NOMO-1 treated with DMSO at 0.1 percent for 48 hours (cell line): ENCODE measurements around the gene CEP112.

Experiments
- DNase-seq: peaks from one replicate; lab custom pipeline; 2025; ENCODE audit not compliant: unreplicated experiment; lab: John Stamatoyannopoulos, UW

The CEP112 gene

DNA sequence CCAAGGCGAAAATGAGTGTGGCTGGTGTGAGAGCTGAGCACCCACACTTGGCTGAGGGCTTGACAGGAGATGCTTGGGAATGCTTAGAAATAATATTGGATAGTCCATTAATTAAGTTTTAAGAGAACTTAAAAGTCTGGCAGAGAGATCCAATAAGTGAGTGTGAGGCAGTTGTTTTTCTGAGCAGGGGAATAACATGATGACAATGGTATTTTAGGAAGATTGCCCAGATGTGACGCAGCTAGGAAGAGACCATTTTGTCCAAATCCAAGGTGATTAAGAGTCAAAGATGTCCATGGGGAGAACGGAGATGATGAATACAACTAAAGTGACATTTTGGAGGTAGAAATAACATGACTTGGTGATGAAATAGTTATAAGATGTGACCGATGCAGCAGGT, 527.7 kb downstream of the CEP112 start:
- DNase-seq: no peak

DNA sequence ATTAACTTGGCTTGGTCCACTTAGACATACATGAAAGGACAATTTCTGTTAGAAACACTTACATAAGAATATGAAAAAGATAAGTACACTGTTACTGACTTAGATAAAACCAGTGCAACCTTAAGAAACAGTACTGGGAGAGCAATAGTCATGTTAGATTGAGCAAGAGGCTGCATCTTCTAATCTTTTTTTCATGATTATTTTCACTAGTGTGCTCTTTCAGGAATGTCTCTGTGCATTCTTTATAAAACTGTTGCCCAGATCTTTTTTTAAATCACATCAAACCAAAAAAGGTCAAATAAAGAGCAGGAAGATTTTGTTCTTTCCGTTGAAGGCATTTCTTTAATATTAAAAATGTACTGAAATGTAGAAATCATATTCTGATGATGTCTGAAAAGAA, 529.7 kb downstream of the CEP112 start:
- no peak for DNase-seq

DNA sequence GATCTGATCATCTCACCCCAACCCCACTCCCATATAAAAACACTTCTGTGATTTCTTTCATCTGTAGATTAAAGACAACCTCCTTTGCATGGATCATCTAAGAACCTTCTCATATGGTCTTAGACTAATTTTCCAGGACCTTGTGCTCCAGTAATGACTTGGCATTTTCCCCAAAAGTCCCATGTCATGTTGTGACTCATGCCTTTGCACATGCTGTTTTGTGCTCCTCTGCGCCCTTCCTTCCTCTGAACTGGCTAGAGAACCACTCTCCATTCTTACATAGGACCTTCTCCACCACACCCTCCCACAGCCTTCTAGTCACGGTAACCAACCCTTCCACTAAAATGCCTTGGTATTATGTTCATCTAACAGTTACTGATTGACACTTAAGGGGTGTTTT, 531.0 kb downstream of the CEP112 start:
- no peak for DNase-seq

DNA sequence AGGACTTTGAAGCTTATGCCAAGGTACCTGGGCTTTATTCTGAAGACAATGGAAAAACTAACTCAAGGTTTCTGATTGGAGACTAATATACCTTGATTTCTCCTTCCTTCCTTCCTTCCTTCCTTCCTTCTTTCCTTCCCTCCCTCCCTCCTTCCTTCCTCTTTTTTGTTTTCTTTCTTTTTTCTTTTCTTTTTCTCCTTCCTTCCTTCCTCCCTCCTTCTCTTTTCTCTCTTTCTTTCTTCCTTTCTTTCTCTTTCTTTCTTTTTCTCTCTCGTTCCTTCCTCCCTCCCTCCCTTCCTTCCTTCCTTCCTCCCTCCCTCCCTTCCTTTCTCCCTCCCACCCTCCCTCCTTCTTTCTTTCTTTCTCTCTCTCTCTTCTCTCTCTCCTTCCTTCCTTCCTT, 531.9 kb downstream of the CEP112 start:
- no peak for DNase-seq

DNA sequence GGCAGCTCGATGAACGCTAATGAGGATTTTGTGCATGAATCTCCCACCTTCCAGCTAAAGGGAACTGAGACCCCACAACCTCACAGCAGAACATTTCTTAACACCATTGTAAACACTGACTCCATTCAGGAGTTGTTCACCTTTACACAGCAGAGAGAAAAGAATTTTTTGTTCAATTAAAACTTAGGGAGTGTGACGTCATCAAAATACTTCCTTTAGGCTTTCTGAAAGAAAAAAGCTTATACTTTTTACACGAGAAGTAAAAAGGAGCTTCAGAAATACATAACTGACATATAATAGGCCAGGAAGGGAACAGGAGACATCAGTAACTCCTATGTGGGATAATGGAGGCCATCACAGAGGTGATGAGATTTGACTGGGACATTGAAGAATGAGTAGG, 532.4 kb downstream of the CEP112 start:
- DNase-seq: no peak

DNA sequence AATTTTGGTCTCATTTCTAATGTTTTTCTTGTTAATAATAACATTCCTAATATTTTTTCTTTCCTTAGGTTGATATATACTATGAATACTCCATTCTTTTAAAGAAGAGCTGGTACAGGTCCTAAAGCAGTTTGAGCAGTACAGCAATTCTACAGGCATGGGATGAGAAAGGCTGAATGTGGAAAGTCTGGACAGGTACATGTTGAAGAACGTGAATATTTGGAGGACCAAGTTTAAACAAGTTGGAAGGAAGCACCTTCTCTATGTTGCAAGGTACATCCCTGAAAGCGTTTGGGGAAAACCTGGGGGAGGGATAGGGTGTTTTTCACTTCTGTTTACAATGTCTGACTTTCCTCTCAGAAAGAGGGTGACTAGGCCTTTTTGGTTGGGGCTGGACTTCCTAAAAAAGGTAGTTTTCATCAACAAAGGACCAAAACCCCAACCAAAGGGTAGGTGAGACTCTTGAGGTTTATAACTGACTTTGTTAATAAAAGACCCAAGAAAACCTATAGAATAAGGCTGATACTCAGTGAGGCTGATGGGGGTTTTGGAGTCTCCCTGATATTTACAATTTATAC, 534.6 kb downstream of the CEP112 start:
- DNase-seq: no peak

DNA sequence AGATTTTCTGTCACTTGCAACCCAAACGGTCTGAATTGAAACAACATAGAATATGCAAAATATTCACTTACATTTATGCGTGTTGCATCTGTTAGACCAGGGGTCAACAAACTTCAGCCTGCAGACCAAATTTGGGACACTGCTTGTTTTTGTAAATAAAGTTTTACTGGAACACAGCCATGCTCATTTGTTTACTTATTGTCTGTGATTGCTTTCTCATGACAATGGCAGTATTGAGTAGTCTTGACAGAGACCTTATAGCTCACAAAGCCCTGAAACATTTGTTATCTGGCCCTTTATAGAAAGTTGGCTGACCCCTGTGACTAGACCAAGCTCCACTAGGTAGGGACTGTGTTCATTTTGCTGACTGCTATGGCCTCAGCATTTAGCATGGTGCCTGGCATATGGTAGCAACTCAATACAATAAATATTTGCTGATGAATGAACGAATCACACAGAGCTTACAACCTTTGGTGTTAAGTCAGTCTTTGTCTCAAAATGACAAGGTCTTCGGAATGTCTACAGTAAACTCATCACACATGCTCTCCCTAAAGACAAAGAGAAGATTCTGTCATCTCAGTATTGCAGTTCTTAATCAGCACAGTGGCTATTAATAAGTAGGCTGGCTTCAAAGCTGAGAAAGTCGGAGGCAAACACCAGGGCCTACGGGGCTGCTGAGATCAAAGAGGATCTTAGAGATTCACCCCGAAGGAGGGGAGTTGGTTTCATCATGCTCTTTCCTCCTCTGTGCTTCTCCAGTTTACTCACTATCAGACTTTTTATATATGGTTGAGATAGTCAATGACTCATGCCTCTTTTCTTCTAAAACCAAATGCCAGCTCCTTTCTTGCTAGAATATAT, 535.3 kb downstream of the CEP112 start:
- DNase-seq: no peak

DNA sequence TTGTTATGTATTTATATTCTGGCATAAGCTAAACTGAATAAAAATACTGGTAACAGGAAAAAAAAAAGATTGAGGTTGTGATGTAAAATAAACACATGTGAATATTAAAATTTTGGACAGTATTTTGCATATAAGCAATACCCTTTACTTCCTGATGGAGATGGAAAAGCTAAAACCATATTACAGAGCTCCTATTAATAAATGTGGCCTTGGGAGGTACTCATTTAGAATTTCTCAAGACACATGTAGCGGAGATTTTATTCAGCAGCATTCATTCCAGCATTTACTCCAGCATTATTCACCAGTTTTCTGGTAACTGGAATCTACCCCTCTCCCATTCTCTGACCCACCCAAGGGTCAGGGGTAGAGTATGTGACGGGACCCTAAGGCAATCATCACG, 536.2 kb downstream of the CEP112 start:
- DNase-seq: no peak

DNA sequence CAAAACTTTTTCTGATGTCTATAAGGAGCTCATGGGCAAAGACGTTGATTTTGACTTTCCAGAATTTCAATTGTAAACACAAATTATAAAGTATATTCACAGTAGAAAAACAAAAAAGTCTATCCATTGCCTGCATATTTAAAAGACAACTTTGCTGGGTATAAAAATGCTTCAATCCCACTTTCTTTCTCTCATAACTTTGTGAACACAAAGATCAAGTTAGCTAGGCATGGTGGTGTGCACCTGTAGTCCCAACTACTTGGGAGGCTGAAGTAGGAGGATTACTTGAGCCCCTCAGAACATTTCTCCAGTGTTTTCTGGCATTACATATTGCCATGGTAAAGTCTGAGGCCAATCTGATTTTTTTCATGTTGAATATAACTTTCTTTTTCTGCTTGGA, 547.4 kb downstream of the CEP112 start:
- no peak for DNase-seq

DNA sequence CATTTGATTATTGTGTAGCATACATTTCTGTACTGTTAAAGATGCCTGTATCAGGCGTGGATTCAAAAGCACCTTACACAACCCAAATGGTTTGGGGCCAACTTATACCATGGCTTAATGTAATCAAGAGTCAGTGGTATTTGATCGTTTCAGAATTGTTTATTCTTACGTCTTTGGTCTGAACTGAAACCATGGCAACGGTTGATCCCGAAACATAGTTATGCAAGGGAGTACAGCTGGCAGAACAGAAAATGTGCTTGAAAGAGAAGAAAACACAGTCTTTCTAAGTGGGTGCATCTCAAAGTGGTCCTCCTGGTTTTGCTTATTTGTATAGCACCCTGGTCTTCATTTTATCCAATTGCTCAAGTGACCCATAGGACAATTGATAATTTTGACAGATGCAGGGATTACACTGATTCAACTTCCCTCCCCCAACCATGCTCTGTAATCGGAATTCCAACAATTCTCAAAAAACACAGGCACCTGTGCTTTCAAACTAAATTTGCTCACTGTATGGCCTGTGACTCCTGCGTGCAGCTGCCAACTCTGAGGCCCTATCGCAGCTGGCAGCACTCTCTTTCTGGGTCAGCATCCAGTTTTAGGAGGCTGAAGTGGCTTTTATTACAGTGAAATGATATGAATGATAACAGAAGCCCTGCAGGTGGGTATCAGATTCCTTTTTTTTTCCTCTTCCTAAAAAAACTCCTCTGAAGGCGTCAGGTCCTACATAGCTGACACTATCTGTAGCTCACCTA, 553.5 kb downstream of the CEP112 start:
- no peak for DNase-seq

DNA sequence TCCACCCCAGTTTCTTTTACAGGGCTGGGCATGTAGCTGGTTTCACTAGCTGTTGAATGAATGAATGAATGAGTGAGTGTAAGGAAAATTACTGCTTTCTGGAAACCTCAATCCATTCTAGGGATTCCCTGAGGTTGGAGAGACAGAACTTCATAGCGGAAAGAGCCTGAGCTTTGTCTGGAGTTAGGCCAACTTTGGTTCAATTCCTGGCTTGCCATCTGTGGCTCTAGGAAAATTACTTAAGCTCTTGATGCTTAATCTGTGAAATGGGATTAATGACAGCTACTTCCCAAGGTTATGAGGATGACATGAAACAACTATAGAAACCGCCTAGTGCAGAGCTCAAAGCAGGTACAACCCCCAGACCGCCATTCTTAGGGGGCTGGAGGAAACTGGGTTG, 554.1 kb downstream of the CEP112 start:
- DNase-seq: no peak

DNA sequence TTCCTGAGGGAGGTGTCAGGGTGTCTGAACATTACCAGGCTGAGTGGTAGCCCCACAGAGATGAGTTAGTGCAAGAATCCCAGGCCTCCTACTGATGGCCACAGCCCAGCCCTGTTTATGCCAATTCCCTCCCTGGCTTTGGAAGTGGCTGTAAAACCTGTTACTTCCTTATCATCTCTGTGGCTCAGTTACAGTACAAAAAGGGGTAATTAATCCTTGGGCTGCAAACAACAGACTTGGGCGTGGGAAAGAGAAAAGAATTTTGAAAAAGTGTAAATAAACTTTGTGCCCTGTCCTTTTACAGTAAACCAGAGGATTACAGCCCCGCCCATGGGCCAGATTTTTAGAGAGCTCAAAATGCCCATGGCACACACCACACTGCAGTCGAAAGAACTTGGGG, 557.4 kb downstream of the CEP112 start:
- no peak for DNase-seq

DNA sequence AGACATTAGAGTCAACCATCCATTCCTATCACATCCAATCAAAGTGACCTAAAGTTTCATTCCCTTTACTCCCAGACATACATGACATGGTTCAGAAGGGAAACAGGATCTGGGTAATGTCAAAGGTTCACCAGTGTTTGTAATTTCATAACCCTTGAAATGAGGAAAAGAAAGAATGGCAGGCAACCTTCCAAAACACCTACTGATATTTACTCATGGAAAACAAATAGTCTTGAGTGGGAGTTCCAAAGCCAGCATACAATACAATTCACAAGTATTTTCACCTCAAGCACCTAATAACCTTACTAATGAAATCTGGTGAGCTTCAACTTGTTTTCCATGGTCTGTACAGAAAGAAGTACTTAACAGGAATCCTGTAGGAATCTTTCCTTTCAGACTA, 557.9 kb downstream of the CEP112 start:
- no peak for DNase-seq

DNA sequence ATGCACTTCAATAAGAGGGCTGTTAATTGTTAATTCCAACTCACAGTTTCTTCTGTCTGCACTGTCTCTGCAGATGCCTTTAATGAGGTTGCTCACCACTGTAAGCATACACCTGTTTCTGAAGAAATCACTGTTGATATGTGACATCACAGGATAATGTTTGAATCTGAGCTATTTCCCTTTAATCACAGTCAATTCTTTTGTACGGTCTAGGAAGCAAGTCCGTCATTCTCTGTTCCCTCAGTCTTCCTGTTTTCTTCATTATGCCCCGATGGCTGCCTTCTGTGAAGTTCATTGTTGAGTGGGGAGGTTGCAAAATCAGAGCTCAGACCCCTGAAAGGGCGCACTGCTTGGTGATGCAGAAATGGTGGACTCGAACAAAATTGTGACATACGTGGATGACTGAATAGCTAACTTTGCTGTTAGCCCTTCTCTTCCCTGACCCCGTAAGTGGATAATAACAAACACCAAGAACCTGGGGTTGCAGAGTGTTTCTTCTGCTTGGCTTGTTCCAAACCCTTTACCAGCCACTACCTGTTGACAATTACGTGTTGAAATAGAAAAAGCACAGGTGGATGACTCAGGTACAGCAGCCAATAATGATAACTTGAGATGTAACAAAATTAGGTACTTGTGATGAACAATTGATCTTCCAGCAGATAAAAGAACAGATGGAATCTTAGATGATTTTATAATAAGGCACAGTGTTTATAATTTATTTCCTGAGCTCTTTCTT, 558.6 kb downstream of the CEP112 start:
- no peak for DNase-seq

DNA sequence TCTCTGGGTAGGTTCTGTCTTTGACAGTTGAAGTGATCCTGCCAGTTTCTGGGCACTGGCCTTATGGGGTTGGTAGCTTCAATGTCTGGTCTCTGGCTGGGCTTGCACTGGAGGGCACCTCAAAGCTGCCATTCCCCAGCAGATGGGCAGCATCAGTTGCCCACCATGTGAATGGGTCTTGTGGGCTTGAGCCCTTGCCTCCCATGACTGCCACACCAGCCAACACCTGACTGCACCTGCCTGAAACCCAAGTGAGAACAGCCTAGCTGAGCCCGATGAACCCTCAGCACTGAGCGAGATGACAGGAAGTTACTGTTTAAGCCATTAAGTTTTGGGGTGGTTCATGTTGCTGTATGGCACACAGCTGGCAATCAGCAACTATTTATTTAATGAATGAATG, 561.4 kb downstream of the CEP112 start:
- DNase-seq: no peak

DNA sequence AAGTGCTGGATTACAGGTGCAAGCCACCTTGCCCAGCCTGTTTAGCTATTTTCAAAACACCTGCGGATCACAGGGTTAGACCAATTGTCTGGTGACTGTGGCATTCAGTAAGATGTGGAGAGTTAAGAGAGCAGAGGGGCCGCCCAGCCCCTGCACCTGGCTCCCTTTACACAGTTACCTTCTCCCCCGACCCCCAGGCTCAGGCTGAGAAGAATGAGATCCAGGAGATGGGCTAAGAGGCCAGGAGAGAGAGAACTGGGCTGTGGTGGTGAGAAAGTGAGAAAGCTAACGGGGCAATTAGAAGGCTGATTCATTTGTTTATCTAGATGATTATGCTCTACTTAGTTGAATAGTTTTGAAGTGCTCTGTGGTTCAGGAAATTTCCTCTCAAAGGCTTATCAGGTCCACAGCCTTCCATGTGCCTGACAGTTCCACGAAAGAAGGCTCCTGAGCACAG, 562.7 kb downstream of the CEP112 start:
- DNase-seq: no peak

DNA sequence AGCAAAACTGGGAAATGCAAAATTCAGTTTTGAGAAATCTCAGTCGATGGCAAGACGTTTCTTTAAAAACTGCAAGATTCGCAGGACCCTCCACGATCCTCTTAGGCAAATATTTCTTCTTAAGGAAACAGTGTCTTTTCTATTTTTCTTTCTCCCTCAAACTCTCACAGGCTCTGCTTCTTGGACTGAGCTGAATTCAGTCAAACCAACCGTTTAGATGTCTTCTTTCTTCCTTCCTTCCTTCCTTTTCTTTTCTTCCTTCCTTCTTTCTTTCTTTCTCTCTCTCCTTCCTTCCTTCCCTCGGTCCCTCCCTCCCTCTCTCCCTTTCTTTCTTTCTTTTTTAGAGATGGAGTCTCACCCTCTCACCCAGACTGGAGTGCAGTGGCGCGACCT, 563.3 kb downstream of the CEP112 start:
- DNase-seq: no peak

DNA sequence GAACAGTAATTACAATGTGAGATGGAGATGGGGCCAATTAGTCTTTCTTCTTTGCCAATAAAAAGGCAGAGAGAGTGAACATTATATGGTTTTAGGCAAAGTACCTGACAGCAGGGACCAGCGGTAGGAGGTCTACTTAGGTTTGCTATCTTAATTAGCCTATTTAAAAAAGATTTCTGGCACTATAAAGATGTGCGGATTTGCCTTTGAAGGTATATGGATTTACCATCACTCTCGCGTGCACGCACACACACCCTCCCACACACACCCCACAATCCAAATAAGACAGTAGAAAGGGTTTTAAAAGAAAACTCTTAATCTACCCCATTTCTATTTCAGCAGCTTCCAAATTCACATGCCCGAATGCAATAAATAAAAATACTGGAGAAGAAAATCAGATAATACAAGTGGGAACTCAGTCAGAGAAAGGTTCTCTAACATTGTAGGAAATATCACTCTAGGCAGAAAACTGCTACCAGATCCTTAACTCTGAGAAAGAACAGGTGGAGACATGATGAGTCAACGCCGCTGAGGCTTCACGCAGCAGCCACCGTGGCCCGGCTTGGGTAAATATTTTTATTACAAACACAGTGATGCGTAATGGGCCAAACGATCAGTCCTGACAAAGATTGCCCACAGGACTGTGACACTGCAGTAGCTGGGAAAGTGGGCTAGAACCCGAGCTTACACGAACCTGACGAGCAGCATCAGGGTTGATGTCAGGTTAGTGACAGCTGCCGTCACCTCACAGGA, 563.9 kb downstream of the CEP112 start:
- no peak for DNase-seq

DNA sequence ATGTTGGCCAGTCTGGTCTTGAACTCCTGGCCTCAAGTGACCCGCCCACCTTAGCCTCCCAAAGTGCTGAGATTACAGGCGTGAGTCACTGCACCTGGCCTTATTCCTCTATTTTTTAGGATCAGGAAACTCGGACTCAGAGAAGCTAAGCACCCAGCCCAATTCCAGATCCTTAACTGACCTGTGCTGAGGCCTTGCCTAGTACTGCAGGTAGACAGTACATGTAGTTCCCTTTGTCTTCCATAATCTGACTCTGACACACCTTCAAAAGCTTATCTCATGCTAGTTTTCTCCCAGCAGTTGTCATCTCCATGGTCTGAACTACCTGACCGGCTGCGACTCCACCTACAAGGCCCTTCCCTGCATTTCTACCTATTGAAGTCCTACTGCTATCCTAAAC, 564.8 kb downstream of the CEP112 start:
- no peak for DNase-seq

DNA sequence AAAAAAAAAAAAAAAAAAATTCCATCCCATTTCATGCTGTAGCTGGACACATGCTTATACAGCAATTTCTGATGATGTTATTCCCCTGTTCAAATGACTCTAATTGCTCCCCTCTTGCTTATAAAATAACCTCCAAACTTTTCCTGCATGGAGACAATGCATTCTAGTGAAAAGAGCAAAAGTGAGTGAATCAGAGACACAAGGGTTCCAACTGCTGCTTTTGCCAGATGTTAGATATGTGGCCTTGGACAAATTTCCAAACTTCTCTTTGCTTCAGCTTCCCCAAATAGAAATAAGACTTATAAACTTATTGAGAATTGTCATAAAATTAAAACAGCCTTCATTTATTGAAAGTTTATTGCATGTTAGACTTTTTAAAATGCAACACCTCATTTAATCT, 565.5 kb downstream of the CEP112 start:
- DNase-seq: no peak

DNA sequence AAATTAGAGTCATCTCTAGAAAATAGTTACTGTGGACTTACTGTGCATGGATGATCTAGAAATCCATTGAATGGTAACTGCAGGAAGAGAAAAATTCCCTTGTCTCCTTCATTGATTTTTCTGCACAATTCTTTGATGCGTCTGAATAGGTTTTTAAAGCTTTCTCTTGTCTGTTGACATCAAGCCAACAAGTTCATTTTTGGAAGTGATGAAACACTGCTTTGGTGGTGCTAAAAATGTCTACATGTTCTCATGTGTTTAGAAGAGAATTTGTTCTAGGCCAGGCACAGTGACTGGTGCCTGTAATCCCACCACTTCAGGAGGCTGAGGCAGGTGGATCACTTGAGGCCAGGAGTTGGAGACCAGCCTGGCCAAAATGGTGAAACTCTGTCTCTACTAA, 573.4 kb downstream of the CEP112 start:
- no peak for DNase-seq
